Activated CD4-positive, alpha-beta T cell treated with anti-CD3 and anti-CD28 coated beads, Interleukin-2, amount 50 U/mL, for 24 hours (primary cell): ENCODE measurements around the gene SKI.

ENCODE experiments used
- DNase-seq, 2 donors: peaks; one replicate each; pipeline ENCODE4 v3.0.0-alpha.2; 2020; ENCODE audit warnings: low read depth in 1 of 2, low spot score in 1 of 2

SKI gene

DNA sequence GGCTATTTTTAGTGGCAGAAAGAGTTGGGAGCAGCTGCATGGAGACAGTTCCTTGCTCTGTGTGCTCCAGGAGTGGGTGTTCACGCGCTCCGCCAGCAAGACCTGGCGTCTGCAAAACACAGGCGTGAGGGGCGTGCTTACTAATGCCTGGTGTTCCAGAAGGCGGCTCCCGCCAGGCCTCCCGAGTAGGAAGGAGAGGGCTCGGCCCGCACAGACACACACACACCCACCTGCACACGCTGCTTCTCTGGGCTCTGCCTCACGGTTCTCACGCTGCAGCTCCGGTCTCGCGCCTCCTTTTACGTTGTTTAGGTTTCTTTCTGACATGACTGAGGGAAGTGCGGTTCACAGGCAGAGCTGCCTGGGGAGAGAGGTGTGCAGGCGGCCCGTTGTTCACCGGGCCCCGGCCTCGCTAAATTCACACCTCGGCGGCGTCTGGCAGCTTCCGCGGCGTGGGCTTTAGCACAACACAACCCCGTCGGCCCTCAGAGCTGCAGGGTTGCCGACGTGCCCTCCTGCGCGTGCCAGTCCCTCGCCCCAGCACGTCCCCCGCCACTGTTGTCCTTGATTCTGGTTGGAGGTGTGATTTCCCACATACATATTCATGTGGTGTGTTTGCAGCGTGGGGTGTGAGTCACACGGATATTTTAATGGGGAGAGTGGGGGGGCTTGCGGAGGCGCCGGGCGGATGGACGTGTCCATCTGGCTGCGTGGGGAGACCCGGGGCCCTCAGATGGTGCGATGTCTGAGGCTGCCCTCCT is 77.0 kb downstream of the SKI start:
- no peak for DNase-seq

DNA sequence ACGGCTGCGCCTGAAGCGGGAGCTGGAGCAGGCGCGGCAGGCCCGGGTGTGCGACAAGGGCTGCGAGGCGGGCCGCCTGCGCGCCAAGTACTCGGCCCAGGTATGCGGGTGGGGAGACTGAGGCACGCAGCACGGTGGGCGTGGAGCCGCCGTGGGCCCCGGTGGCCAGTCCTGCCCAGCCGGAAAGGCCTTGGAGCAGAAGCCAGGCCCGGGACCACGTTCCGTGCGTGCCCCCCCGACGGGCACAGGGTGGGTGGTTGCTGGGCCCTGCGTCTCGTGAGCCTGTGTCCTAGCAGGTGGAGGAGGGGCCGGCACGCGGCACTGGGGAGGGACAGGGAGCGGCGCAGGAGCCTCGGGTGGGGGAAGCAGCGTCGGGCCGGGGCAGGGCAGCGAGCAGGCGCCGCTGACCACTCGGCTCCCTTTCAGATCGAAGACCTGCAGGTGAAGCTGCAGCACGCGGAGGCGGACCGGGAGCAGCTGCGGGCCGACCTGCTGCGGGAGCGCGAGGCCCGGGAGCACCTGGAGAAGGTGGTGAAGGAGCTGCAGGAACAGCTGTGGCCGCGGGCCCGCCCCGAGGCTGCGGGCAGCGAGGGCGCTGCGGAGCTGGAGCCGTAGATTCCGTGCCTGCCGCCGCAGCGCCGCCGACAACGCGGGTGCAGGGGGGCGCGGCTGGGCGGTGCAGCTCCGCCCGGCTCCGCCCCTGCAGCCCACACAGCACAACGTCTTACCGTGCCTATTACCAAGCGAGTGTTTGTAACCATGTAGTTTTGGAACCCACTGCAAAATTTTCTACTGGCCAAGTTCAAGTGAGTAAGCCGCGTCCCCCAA is 78.2 kb downstream of the SKI start:
- DNase-seq, result no peak

DNA sequence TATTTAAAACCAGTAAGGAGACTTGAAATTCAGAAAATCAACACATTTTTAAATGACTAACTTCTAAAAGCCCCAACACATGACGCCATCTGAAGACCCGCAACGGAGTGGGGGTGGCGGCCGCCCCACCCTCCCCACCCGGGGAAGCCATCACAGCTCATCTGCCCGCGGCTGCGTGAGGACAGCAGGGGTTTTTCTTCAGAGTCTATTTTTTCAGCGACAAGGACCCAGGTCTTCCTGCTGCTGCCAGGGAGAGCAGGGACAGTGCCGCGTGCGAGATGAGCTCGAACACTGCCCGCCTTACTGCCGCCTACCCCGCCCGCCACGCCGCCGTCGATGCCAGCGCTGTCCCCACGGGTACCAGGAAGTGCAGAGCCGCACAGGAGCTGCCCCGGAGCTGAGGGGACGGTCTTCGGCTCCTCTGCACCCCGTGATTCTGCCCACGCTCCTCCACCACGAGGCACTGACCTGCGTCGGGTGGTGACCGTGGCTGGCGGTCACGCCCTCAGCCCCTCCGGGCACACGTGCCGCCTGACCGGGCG is 79.0 kb downstream of the SKI start:
- DNase-seq, result no peak

DNA sequence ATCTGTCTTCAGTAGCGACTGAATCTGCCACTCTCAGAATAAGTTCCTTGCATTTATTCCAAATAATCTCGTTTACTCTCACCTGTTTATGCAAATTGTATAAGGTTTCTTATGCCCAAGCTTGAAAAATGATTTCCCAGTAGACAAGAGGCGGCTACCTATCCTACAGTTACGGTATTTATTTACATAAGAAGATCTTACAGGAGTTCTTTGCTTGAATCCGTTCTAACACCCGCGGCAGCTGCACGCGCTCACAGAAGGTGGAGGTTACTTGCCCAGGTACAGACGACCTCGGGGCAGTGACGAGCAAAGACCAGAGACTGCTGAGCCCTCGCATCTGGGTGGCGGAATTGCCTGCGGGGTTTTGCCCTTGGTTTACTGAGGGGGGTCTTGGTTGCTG is 79.9 kb downstream of the SKI start:
- DNase-seq, result no peak

DNA sequence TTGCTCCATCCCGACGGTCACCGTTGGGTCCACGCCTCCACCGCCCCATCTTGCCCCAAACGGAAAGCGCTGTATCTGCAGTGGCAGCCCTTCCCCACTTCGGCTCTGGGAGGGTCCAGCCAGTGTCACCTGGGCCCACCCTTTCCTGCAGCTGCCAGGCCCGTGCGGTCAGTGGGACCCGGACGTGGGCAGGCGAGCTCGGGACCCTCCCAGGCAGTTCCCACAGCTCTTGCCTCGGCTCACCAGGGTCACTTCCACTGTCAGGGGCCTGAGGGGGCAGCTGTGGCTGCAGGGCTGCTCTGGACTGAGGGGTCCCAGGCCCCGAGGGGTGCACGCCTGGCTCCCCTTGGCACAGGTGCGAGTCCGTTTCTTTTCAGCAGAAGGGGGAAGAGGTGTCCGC is 80.7 kb downstream of the SKI start:
- no peak for DNase-seq

DNA sequence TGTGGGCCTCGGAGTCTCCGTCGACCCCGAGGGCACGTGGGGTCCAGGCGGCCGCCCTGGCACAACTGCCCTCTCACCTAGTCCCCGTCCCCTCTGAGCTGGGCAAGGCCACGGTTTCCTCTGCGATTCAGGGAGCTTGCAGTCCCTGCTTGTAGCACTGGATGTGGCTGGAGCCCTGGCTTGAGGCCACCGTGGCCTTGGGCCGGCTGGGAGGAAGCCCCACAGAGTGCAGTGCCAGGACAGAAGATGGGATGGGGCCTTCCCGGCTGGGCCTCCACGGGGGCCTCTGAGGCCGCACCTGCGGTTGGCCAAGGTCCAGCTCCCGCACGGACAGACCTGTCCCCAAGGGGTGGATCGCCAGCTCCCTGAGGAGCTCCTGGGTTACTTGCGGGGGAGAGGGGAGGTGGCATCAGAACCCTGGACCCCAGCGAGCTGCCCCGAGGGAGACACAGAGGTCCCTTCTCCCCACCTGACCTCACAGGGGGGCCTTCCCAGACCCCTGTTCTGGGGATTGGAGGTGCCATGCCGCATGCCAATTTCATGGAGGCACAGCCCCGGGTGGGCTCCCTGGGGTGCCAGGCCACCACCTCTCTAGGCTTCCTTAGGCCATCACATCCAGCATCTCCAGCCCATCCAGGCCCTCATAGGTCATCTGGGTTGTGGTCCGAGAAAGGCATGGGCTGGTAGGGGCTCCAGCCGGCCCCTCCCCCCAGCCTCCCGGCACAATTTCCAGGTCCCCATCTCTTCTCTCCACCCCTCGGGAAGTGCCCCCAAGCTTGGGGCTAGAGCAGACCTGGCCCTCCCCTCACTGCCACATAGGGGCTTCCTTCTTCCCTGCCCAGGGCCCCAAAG is 82.4 kb downstream of the SKI start:
- DNase-seq, result no peak

DNA sequence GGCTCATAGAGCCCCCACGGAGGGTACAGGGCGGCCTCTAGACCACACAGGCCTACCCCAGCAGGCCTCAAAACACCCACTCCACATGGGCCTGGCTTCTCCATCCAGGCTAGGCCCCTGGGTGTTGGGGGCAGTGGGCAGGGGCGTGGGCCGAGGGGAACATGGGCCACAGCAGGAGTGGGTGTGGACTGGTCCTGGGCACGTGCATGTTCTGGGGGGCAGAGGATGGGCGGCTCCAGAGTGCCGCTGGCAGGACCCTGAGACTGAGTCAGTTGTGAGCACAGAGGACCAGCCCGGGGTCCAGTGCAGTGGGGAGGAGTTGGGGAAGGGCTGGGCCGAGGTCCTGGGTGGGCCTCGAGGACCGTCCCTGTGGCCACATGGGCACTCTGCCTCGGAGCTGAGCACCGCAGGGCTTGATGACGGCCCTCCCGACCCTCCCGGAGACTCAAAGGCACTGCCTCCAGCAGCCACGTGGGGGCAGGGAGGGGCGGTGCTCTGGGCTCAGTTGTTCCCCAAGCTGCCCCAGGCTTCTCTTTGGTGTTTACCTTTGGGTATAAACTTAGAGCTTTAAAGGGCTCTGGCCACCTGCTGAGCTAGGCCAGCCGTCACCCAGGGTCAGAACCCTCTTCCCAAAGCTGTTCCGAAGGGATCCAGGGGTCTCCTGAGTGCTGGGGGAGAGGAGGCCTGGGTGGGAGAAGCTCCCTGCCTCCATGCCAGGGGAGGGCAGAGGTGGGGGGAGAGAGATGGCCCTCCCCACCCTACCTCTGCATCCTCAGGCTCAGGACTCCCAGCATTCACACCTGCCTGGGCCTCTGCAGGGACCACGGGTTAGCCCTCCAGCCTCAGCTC is 83.3 kb downstream of the SKI start:
- no peak for DNase-seq

DNA sequence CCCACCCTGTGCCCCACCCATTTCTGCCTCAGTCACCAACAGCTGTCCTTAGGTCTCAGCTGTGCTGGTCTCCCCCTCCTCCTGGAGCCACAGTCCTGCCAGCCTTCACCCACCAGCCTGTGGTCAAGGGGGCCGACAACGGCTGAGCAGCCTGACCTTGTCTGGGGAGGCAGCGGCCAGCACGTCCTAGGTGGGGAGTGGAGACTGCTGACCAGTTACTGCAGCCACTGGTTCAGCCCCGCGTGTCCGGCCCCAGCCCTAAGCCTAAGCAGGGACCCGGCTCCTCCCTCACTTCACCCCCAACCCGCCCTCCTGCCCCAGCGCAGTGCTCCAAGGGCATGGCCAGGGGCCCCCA is 84.0 kb downstream of the SKI start:
- DNase-seq, result no peak

DNA sequence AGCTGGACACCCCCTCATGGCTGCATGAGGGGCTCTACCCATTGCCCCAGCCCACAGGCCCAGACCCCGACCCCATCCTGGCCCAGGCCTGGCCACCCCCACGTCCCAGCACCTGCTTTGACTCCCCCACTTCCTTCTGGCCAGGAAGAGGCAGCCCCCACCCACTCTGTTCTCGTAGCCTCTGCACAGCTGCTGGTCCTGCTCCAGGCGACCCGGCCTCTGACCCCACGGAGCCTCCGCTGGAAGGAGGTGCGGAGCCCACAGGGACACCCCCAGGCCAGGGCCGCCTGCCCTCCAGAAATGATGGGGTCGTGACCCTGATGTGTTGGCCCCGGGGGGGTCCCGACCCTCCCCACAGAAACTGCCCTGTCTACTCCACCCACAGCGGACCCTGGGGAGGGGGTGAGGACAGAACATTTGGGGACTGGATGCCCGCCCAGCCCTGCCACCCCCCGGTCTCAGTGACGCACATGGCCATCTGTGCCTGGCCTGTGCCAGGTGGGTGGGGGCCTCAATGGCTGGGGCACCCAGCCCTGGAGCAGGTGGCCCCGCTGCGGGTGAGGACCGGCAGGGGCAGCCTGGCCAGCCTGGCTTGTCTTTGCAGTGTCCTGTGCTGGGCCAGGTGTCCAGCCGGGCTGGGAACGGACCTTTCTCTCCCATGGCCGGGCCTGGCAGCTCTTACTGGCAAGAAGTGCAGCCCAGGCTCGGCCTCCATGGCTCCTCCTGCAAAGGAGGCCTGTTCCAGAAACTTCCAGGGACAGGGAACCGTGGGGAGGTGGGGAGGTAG is 84.6 kb downstream of the SKI start:
- no peak for DNase-seq

DNA sequence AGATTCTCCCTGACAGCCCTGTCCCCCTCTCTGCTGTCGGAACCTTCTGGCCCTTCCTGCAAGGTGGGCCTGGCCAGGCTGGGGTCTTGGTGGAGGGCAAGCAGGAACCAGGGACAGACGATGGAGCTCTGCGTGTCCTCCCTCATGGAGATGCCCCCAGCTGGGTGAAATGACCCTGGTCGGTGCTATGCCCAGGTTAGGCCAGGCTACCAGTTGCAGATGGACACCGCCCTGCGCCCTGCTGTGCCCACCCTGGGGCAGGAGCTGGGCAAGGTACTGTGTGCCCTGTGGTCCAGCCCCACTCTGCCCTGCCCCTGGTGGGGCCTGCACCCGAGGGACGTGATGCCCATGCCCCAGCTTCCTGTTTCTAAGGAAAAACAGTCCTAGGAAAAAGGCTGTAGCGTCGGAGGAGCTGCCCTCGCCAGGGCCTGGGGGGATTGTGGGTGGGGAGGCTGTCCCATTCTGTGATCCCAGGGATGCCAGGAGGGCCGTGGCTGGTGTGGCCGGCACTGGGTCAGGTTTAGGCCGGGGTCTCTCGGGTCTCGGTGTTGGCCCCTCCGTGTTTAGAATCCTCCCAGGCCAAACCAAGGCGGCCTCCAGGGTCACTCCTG is 85.6 kb downstream of the SKI start:
- DNase-seq, result no peak

DNA sequence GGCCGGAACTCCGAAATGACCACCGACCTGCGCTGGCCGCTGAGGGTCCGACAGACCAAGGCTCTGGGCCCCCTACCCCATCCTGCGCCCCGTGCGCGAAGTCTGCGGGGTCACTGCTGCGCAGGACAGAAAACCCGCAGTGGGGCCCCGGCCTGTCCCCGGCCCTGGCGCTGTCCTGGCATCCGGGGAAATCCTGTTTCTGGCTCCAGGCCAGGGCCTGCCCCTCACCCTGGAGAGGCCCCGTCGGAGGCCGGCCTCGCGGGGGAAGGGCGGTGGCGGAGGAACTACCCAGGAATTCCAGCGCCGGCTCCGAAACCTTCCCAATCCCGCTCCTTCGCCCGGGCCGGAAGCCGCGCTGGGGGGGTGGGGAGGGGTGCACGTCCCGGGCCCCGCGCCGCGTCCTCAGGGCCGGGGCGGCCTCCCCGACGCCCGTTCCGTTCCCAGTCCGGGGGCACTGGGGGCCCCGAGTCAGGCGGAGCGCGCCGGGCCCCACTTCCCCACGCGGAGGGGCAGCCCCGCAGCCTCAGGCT is 86.2 kb downstream of the SKI start:
- DNase-seq, result no peak

DNA sequence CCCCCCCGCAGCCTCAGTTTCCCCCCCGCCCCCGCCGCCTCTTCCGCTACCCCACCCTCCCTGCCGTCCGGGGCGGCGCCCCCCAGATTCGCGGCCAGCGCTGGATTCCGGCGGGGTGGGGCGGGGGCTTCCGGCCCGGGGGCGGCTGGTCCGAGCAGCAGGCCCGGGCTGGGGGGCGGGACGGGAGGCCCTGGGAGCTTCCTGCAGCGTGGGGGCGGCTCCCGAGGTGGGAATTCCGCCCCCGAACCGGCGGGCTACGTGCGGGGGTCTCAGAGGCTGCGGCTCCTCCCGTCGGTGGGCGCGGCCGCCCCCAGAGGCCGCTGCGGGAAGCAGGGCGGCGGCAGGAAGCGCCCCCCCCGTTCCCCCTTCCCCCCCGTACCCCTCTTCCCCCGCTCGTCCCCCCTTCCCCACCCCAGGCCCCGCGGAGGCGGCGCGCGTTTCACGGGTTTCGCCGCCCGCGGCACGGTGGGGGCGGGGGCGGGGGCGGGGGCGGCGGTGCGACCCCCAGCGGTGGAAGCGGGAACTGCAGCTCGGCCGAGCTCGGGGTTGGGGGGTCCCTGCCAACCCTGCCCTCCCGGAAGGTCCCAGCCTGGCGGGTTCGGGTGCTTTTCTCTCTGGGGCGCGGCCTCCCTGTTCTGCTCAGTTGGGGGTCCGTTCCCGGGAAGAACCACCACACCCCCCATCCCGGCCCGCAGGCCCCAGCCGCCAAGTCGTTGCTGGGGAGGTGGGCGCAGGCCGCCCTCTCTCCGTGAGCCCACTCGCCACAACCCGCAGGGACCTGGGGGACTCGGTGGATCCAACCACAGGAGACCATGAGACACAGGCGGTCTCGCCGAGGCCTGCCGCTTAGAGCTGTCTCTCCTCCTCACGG is 86.9 kb downstream of the SKI start:
- peak in 1 of 2 donors; percentile 30 for DNase-seq

DNA sequence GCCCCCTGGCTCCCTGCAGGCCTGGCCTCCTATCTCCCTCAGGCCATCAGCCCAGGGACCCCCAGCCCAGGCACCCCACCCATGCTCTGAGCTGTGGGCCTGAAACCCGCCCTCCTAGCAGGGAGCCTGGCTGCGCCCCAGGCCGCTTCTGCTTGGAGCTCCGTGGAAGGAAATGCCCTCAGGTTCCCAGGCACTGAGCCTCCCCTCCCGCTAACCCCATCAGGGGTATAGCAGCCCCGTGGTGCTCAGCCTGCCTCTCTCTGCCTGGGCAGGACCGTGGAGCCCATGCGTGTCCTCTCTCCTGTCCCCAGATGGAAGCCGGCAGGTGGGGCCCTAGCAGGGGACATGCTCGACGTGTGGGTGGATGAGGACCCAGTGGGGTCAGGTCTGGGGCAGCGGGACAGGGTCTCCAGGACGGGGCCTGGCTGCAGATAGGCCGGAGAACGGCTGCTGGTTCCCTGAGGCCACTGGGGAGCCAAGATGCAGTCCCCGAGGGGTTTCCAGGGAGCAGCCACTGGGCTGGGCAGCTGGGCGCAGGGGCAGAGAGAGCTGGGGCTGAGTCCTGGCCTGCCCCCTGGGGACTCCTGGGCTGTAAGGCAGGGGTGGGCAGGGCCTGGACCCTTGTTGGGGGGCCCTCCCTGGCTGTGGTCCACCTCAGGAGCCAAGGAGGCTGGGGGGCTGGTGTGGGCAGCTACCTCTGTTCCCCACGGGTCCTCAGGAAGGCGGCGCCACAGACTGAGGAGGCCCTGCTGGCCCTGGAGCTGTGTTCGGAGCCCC is 87.7 kb downstream of the SKI start:
- DNase-seq, result no peak

DNA sequence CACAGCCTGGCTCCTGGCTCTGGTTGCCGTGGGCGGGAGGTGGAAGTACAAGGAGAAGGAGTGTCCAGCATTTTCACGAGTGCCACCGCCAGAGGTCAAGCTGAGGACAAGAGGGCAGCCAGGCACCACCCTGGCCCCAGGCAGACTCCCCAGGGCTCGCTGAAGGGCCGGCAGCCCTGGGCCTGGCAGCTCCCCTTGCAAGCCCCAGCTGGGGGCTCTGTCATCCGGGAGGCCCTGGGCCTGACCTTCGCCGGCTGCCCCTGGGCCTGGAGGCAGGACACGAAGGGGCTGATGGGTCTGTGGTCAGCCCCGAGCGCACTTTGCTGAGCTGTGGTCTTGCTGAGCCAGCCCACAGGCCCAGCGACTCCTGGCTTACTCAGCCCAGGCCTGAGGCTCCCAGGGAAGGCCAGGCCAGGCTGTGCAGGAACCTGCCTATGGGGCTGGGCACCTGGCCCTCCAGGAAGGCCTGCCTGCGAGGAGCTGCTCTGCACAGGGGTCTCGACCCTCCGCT is 88.4 kb downstream of the SKI start:
- no peak for DNase-seq

DNA sequence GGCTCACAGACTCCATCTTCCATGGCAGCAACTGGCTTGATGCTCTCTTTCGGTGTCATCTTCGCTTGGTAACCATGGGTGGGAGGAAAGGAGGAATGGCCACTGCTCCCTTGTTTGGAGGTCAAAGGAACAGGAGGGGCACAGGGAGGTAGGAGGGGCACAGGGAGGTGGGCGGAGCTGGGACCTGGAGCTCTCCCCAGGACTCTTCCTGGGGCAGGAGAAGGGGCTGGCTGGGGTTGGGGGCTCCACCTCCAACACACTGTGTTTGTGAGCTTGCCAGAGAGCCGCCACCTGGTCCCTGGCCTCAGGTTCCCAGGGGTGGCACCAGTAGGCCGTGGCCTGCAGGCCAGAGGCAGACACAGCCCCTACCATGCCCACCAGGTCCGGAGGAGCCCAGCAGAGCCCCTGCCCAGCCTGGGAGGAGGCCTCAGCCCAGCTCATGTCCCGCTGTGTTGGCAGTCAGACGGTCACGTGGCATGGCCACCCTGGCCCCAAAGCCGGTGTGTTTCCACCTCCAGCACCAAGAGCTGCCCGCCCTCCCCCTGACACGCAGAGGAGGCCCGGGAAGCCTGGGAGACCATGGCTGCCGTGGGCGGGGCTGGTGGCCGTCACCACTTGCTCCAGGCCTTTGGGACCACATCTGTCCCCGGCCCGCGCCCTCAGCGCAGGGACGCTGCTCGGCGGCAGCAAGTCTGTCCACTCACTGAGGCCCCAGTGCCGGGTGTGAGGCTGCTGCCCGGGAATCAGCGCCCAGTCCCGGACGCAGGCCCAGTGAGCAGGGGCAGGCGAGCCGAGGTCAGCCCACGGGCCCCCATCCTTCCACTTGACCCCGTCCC is 89.3 kb downstream of the SKI start:
- DNase-seq, result no peak
